GM19193 (cell line): ENCODE data around the gene MORN4.
A peak's percentile ranks its signal among the peaks of the same experiment; 100 is the strongest.

Experiments
- POLR2A ChIP-seq: IDR thresholded peaks from 4 replicates; pipeline ENCODE4 v1.6.1; 2011; ENCODE audit not compliant: insufficient read depth, insufficient read length; ENCODE audit errors: extremely low read depth

Gene MORN4

GRCh38 chr10:97648562-97649404 is 15.5 kb upstream of the MORN4 start:
- no peak for TF ChIP-seq POLR2A

DNA sequence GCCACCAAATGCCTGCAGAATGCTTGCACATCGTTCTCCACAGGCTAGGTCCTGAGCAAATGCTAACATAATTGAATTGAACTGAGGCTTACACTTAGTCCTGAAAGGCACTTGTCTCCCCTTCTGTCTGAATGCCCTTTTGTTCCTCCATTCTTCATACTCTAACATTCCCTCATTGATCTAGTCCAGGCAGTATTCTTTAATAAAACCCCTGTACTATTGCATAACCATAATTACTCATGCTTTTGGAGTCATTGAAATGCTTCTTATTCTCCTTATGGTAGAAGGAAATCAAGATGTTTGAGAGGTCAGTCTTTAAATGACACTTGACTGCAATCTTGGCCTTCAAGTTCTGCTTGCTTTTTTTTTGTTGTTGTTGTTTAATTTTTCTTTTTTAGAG is 14.3 kb upstream of the MORN4 start:
- no peak for TF ChIP-seq POLR2A

DNA sequence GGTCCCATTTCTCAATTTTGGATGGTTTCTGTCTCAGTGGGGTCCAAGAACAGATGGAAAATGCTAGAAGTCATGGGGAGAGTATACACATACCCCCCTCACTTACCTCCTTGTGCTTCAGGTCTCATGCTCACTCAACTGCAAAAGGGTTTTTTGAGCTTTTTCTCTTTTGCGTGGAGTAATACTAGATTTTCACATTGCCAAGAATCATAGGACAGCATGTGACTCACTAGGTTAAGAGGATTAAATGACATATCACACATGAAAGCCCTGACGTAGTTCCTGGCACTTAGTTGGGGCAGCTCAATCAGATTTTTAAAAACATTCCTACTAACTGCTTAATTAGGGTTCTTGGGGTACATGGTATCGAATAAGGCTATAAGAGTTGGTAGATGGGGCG is 11.6 kb upstream of the MORN4 start:
- TF ChIP-seq POLR2A, result no peak

GRCh38 chr10:97643441-97643985 is 10.2 kb upstream of the MORN4 start:
- no peak for TF ChIP-seq POLR2A

DNA sequence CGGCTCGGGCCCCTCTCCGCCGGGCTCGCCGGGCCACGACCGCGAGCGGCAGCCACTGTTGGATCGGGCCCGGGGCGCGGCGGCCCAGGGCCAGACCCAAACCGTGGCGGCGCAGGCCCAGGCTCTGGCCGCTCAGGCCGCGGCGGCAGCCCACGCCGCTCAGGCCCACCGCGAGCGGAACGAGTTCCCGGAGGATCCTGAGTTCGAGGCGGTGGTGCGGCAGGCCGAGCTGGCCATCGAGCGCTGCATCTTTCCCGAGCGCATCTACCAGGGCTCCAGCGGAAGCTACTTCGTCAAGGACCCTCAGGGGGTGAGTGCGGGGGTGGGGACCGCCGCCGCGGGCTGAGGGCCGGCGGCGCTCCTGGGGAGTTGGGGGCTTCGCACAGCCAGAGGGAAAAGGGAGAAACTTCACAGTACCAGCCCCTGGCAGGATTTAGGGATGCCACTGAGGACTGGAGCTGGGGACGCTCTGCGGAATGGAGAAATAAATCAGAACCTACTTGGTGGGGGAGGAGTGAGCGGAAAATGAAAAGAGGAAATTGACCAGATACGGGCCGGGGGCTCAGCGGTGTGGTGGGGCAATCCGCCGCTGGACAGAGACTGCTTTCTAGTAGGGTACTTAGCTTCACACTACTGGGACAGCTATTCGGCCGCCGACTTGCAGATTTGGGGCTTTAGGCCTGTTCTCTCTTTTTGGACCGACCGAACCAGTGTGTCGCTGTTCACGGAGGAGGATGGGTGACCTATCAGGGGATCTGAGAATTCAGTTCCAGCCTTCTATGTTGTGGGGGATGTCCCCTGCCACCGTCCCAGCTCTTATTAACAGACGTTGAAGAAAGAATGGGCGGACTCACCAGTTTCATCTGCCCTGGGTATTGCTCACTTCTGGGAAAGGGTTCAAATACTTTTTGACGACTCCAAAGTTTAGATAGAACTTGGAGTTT is 7.8 kb upstream of the MORN4 start:
- no peak for TF ChIP-seq POLR2A

GRCh38 chr10:97640174-97640867 is 7.0 kb upstream of the MORN4 start, which contains the start of gene PI4K2A:
Gene PI4K2A, plus strand, starts transcription at chr10:97640671. Its CDS starts 72 bp downstream, at chr10:97640743.
- TF ChIP-seq POLR2A, result peak; percentile 63

- TF ChIP-seq POLR2A, result no peak
Observed at GRCh38 chr10:97635577-97635976, 2.3 kb upstream of the MORN4 start.

DNA sequence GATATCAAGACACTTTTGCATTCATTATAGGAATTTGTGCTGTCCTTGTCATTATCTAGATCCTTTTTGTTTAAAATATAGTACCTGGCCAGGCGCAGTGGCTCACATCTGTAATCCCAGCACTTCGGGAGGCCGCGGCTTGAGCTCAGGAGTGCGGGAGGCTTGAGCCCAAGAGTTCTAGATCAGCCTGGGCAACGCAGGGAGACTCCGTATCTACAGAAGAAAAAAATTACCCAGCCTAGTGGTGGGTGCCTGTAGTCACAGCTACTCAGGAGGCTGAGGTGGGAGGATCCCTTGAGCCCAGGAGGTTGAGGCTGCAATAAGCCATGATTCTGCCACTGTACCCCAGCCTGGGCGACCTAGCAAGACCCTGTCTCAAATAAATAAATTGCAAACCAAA is 621 bp upstream of the MORN4 start:
- TF ChIP-seq POLR2A, result no peak

- no peak for TF ChIP-seq POLR2A
Observed at GRCh38 chr10:97631098-97631497, 2.2 kb downstream of the MORN4 start.

GRCh38 chr10:97629289-97629688 is 4.0 kb downstream of the MORN4 start:
- TF ChIP-seq POLR2A, result no peak

- no peak for TF ChIP-seq POLR2A
Observed at GRCh38 chr10:97628228-97628627, 5.1 kb downstream of the MORN4 start.

DNA sequence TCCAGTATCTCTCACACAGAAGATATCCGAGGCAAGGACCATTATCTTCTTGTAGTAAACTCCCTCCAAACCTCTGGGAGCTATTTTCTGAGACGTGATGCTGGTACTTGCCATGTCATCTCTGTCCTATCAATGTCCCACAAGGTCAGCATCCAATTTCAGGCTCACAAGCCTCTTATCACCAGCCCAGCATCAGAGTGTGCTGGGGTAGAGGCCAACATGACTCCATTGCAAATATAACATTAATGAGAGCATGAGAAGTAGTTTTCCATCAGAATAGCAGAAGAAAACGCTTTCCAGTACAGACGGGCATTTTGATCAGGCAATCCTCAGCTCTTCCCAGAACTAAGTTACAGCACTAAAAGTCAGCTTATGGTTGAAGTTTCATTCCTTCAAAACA is 5.6 kb downstream of the MORN4 start:
- TF ChIP-seq POLR2A, result no peak

DNA sequence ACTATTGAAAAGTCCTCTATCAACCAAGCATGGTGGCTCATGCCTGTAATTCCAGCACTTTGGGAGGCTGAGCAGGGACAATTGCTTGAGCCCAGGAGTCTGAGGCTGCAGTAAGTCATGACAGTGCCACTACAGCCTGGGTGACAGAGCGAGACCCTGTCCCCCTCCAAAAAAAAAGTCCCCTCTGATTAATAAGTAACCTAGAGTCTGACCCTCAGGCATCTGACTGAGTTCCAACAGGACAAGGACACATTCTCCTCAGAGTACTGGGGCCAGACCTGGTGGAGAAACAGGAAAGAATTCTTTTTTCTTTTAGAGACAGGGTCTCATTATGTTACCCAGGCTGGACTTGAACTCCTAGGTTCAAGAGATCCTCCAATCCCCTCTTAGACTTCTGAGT is 10.0 kb downstream of the MORN4 start:
- TF ChIP-seq POLR2A, result no peak

DNA sequence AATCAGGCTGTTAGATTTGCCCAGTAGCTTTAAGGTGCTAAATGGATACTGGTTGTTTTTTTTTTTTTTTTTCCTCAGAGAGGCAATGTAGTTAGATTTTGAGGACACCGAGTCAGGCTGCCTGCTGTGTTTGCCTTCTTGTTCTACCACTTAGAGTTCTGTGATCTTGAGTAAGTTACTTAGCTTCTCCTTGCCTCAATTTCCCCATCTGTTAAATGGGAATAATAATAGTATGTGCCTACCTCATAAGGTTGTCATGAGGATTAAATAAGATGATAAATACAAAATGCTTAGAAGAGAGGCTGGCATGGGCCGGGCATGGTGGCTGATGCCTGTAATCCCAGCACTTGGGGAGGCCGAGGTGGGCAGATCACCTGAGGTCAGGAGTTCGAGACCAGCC is 14.6 kb downstream of the MORN4 start:
- no peak for TF ChIP-seq POLR2A

DNA sequence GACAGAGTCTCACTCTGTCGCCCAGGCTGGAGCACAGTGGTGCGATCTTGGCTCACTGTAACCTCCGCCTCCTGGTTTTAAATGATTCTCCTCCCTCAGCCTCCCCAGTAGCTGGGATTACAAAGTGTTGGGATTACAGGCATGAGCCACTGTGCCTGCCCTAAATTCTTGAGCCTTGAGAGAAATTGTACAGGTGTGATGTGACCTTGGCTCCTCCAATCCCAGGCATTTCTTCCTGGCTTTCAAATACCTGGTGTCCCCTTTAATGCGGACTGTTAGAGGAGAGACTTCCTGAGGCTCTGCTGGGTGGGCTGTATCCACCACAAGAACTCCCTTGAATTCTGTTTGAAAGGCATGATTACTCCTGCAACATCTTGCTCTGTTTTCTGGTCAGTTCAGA is 15.0 kb downstream of the MORN4 start:
- TF ChIP-seq POLR2A, result no peak
